Caco-2 (cell line): ENCODE measurements around the gene BTN1A1. TPM values are rescaled to one million over a fixed set of nuclear protein-coding genes. Genes with fewer than 3 reads are reported as not detected.
"Not testable (repeated sequence)": the region's sequence is repeated elsewhere in the genome, so short reads cannot be mapped to it uniquely, and the experiment has no call there.

Experiments used
- BruUV-seq: library from RNA; stranded (reverse); fragments of 400-500 nt; replicated peaks from 2 replicates; lab custom pipeline; 2021; lab: Mats Ljungman, UMichigan
- CTCF ChIA-PET: fragments of 300-600 bp; sonication (Branson Sonifier 250); formaldehyde crosslinking; loops from one replicate; lab custom pipeline; 2022; ENCODE audit warnings: antibody characterized with exemption; lab: Charles Lee
- POLR2A ChIA-PET: fragments of 300-600 bp; sonication (Branson Sonifier 250); formaldehyde crosslinking; loops from one replicate; lab custom pipeline; 2022; ENCODE audit warnings: antibody characterized with exemption; lab: Charles Lee
- DNase-seq, 2 experiments: peaks; one replicate each; pipeline versions ENCODE4 v3.0.0 to v3.0.0-alpha.2; 2020 to 2022
- H3K27me3 ChIP-seq: replicated peaks from 2 replicates; pipeline ENCODE4 v1.6.0; 2011; ENCODE audit warnings: low read length; ENCODE audit not compliant: control insufficient read depth, insufficient read depth
- H3K36me3 ChIP-seq: 2 replicates; pipeline ENCODE4 v1.5.1; 2011; ENCODE audit warnings: low read length; ENCODE audit not compliant: control insufficient read depth, insufficient read depth
- H3K4me1 ChIP-seq: fragments of 250-450 bp; sonication (Bioruptor Pico); 2 replicates; pipeline ENCODE4 v1.5.1; 2020; ENCODE audit warnings: mild to moderate bottlenecking
- H3K4me3 ChIP-seq: 2 replicates; pipeline ENCODE4 v1.5.1; 2011; ENCODE audit warnings: low read depth, mild to moderate bottlenecking, control low read depth, low read length
- H3K9me3 ChIP-seq: fragments of 250-450 bp; sonication (Bioruptor Pico); 2 replicates; pipeline ENCODE4 v1.5.1; 2020; ENCODE audit warnings: mild to moderate bottlenecking, moderate library complexity
- H3K27ac Mint-ChIP-seq: one replicate; pipeline ENCODE4 v1.8.0; 2022; ENCODE audit warnings: mixed read lengths; ENCODE audit not compliant: unreplicated experiment
- H3K27me3 Mint-ChIP-seq: one replicate; pipeline ENCODE4 v1.8.0; 2022; ENCODE audit warnings: mixed read lengths; ENCODE audit not compliant: insufficient read depth, unreplicated experiment
- H3K36me3 Mint-ChIP-seq: one replicate; pipeline ENCODE4 v1.8.0; 2022; ENCODE audit warnings: mild to moderate bottlenecking, mixed read lengths; ENCODE audit not compliant: insufficient read depth, unreplicated experiment
- H3K4me1 Mint-ChIP-seq: one replicate; pipeline ENCODE4 v1.8.0; 2022; ENCODE audit warnings: low read depth, mixed read lengths; ENCODE audit not compliant: unreplicated experiment
- H3K4me3 Mint-ChIP-seq: one replicate; pipeline ENCODE4 v1.8.0; 2022; ENCODE audit warnings: mild to moderate bottlenecking, moderate library complexity, mixed read lengths; ENCODE audit not compliant: unreplicated experiment
- H3K9me3 Mint-ChIP-seq: one replicate; pipeline ENCODE4 v1.8.0; 2022; ENCODE audit warnings: mixed read lengths; ENCODE audit not compliant: unreplicated experiment
- CTCF ChIP-seq, 2 experiments: fragments of 200-600 bp in 1 of 2; IDR thresholded peaks; 1 replicate in 1 of 2; 2 replicates in 1 of 2; pipeline versions ENCODE4 v1.5.1 to v1.8.0; 2011 to 2022; ENCODE audit warnings: antibody characterized with exemption in 1 of 2, control low read depth in 1 of 2, inconsistent platforms in 1 of 2, low read depth in 1 of 2, low read length in 1 of 2, mild to moderate bottlenecking in 1 of 2, moderate library complexity in 1 of 2; ENCODE audit not compliant: insufficient read depth in 1 of 2, severe bottlenecking in 1 of 2, unreplicated experiment in 1 of 2
- intact Hi-C: fragments of 100-400 bp; cut with micrococcal nuclease; formaldehyde crosslinking; loops from one replicate; pipeline ENCODE4 v1.10.0; 2022; ENCODE audit not compliant: unreplicated experiment
- total RNA-seq: library from RNA; stranded (reverse); gene quantifications from 2 replicates; pipeline ENCODE4 v1.2.3, GENCODE V29; 2022

Gene BTN1A1
- total RNA-seq, 1 experiment from 2014 or later, result 7.3 TPM

GRCh38 chr6:26544473-26544872 is 44.4 kb downstream of the BTN1A1 start:
- no peak for TF ChIP-seq CTCF (IDR thresholded peaks at IDR 0.05; ENCODE audit: insufficient read depth in 1 of 2, low read depth in 1 of 2, low read length in 1 of 2, severe bottlenecking in 1 of 2, unreplicated experiment in 1 of 2)
- Mint-ChIP-seq H3K4me1 (peaks cover 7% of the 10 kb centered on the region), H3K27ac (no peak overlapping the region), H3K4me3 (no peak overlapping the region), H3K36me3 (peaks cover 19% of the 10 kb centered on the region), H3K27me3 (no peaks in the 10 kb centered on the region), H3K9me3 (no peaks in the 10 kb centered on the region)
- POLR2A ChIA-PET, result no interaction called here
- CTCF ChIA-PET, result no interaction called here
- DNase-seq, result no peak
- H3K27me3 ChIP-seq, result no peaks in the 10 kb centered on the region
- H3K4me1 ChIP-seq, result no peaks in the 10 kb centered on the region
- H3K4me3 ChIP-seq, result no peak overlapping the region
- no peaks in the 10 kb centered on the region; the same call in 1 of the 2 replicates for H3K36me3 ChIP-seq
- BruUV-seq, result no TSS peak
- H3K9me3 ChIP-seq, result no peaks in the 10 kb centered on the region
- intact Hi-C loops, result no loop called here

GRCh38 chr6:26545627-26546026 is 45.5 kb downstream of the BTN1A1 start:
- Mint-ChIP-seq H3K27ac (no peak overlapping the region), H3K27me3 (no peaks in the 10 kb centered on the region), H3K4me1 (no peaks in the 10 kb centered on the region), H3K4me3 (no peak overlapping the region), H3K36me3 (peaks cover 19% of the 10 kb centered on the region), H3K9me3 (no peaks in the 10 kb centered on the region)
- CTCF ChIA-PET, result interaction anchor here (1.3 kb wide), 1 partner anchor 50 kb away, joined by 3 read pairs; no protein-coding TSS in a partner anchor
- no TSS peak for BruUV-seq
- intact Hi-C loops, result no loop called here
- no peak for DNase-seq
- Histone ChIP-seq H3K9me3 (no peaks in the 10 kb centered on the region), H3K4me3 (no peak overlapping the region), H3K4me1 (peaks cover 5% of the 10 kb centered on the region; the same call in 1 of the 2 replicates), H3K36me3 (no peaks in the 10 kb centered on the region; the same call in 1 of the 2 replicates), H3K27me3 (no peaks in the 10 kb centered on the region)
- TF ChIP-seq CTCF (IDR thresholded peaks at IDR 0.05; ENCODE audit: insufficient read depth in 1 of 2, low read depth in 1 of 2, low read length in 1 of 2, severe bottlenecking in 1 of 2, unreplicated experiment in 1 of 2), result no peak
- POLR2A ChIA-PET, result no interaction called here

GRCh38 chr6:26547363-26547762 is 47.3 kb downstream of the BTN1A1 start:
- DNase-seq, H3K9me3 ChIP-seq, intact Hi-C loops, CTCF ChIA-PET, H3K4me3 ChIP-seq, H3K27me3 Mint-ChIP-seq, H3K4me1 Mint-ChIP-seq, BruUV-seq, H3K4me3 Mint-ChIP-seq, H3K4me1 ChIP-seq, H3K27ac Mint-ChIP-seq, H3K27me3 ChIP-seq, H3K9me3 Mint-ChIP-seq, POLR2A ChIA-PET, H3K36me3 ChIP-seq: not testable (repeated sequence)
- H3K36me3 Mint-ChIP-seq, result peaks cover 19% of the 10 kb centered on the region
